HG02798 (cell line): ENCODE measurements around the gene PARD3.
"Not testable (repeated sequence)": the region's sequence is repeated elsewhere in the genome, so short reads cannot be mapped to it uniquely, and the experiment has no call there.

Source experiments
- ATAC-seq: cut with Tn5 transposase; IDR thresholded peaks from one replicate; pipeline ENCODE4 v1.9.1; 2021; ENCODE audit warnings: mild to moderate bottlenecking; ENCODE audit not compliant: unreplicated experiment, poor library complexity

Gene PARD3

GRCh38 chr10:34748767-34749166 lies 66.3 kb downstream of the PARD3 start:
- no peak for ATAC-seq

GRCh38 chr10:34748357-34748756 lies 66.7 kb downstream of the PARD3 start:
- ATAC-seq: no peak

GRCh38 chr10:34746094-34746493 lies 69.0 kb downstream of the PARD3 start:
- ATAC-seq: no peak

- ATAC-seq: no peak
These were observed 69.9 kb downstream of the PARD3 start for GRCh38 chr10:34745244-34745643.

GRCh38 chr10:34744590-34744989 lies 70.5 kb downstream of the PARD3 start:
- no peak for ATAC-seq

DNA sequence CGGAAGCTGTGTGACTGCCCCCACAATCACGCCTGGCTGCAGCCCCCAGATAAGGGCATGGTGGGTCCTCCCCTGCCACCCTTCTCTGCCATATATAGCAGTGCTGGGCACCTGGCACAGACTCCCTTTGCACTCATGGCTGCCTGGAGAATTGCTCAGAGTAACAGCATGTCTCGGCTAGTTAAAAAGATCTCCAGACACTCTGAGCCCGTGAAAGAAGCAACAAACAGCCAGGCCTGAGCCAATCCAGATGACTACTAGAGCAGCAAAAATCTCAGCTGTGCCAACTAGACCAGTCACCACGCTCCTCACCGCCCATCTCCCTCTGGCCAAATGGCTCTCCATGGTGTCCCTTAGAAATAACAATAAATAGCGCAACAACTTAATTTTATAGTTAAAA lies 71.3 kb downstream of the PARD3 start:
- ATAC-seq: no peak

DNA sequence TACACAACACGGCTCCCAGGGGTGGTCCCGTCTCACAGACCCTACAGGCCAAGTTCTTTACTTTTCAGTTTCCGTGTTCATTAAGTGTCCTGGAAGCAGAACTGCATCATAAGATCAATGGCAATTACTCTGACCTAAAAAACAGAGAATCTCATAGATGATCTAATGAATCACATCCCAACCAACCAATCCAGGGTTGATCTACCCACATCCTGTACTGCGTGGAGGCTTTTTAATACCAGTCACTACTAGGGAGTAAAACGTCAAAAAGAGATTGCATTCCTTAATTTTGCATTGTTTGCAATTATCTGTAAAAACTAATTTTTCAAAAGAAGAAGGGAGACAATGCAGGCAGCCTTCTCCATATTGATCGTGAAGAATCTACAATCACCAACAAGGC lies 72.6 kb downstream of the PARD3 start:
- no peak for ATAC-seq

DNA sequence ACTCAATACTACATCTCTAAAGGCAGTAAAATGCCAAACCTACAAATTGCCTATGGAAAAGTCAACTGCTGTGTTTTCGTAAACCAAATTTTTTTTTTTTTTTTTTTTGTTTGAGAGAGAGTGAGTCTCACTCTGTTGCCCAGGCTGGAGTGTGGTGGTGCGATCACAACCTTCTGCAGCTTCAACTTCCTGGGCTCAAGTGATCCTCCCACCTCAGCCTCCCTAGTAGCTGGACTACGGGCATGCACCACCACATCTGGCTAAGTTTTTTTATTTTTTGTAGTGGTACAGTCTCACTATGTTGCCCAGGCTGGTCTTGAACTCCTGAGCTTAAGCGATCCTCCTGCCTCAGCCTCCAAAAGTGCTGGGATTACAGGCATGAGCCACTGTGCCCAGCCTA lies 74.0 kb downstream of the PARD3 start:
- not testable (repeated sequence) for ATAC-seq

- no peak for ATAC-seq
These were observed 74.8 kb downstream of the PARD3 start for GRCh38 chr10:34740321-34740720.

DNA sequence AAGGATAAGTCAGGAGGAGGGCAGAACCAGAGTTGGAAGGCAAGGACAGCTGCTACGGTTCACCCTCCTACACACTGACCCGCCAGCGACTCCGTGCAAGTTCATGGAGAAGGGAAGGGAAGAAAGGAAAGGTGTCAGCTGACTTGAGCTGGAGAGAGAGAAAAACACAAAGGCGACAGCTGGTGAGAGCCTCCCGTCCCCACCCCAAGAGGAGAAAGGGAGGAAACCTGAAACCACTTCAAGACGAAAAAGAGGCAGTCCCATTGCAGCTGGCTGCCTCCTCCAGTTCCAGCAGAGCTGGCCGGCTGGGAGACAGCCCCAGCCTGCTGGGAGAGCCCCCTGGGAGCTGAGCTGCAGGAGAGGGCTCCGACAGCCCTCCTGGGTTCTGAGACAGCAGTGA lies 75.2 kb downstream of the PARD3 start:
- ATAC-seq: no peak

DNA sequence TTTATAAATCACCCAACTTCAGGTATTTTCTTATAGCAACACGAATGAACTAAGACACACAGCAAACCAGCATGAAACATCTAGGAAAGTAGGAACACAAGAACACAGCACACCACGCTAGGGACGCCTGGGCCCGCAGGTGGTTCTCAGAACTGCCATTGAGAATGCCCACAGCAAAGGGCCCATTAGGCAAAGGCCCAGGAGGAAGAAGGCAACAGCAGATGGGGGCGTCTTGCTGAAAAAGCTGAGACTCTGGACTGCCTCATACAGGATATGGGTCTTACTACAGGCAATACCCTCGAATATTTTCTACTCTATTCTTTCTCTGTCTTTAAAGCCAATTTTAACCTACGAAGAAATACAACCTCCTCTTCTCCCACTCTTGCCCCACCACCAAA lies 77.3 kb downstream of the PARD3 start:
- ATAC-seq: no peak

DNA sequence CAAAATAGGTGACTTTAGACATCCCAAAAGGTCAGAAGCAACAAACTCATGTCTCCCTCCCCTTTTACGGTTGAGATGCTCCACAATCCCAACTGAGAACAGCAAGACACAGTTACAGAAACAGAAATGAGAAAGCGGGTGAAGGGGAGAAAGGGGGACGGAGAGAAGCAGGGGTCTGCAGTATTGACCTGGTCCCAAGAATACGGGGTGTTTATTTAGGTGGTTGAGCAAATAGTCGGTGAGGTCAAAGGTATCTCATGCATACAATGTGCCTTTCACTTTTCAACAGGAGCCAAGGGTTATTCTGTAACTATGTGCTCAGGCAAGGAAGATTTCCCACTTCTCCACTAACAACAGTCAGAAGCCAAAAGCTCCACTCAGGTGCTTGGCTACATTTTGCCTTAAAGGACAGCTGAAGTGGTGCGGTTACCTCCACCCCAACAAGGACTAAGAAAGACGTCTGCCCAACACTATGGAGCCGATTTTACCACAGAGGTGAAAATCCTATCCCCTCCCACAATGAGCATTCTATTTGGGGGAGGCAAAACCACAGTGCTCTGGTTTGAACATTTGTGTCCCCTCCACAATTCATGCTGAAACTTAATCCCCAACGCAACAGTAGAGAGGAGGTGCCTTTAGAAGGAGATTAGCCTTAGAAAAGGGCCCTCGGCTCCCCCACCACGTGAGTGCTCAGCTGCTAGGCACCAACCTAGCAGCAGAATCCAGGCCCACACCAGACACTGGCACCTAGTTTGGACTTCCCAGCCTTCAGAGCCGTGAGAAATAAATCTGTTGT lies 77.9 kb downstream of the PARD3 start:
- ATAC-seq: no peak

GRCh38 chr10:34734918-34735317 lies 80.2 kb downstream of the PARD3 start:
- ATAC-seq: no peak

- ATAC-seq: no peak
These were observed 82.2 kb downstream of the PARD3 start for GRCh38 chr10:34732926-34733325.

GRCh38 chr10:34731885-34732701 lies 83.0 kb downstream of the PARD3 start:
- no peak for ATAC-seq

DNA sequence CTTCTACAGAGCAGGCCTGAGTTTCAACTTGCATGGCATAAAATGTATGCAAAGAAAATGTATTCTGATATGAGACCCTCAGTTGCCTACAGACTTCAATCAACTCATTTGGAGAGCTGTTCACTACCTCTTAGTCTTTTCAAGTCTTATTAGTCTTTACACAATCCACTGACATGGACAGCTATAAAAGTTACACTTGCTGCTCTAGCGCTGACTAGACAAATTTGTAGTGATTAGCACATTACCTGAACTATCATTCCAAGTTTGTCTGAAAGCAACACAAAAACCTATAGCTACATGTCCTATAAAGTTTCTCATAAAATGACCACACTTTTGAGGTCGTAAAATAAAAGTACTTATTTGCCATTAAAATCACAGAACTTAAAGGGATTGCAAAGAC lies 83.9 kb downstream of the PARD3 start:
- ATAC-seq: no peak

DNA sequence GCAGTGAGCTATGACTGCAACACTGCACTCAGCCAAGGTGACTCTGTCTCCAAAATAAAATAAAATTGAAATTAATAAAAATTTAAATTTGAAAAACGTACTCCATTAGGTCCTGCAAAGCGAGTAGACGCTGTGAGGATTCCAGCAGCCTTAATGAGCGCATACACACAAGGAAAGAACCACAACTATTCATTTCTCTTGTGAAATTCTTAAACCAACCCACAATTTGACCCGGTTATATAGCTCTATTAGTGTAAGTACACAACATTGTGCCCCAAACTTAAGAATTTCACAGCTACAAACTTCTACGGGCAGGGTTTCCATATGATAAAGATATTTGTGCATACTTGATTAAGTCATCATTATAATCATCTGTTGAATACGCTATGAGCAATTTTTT lies 84.4 kb downstream of the PARD3 start:
- ATAC-seq: no peak

DNA sequence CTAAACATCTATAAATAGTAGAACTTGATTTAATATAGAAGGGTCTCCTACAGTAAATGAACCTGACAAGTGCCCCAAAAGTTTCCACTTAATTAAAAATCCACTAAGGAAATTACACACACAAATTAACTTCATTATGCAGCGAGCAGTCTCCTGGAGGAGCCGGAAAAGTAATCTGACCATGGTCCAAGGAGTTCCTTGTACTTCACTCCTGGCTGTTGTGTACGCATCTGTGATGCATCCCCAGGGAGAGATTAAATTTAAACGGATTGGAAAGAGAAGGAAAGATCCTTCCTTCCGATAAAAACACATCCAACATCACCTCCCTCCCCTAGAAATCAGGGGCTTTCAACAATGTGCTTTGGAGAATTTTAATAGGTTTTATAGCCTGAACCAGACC lies 85.5 kb downstream of the PARD3 start:
- no peak for ATAC-seq

- ATAC-seq: no peak
These were observed 86.7 kb downstream of the PARD3 start for GRCh38 chr10:34728361-34728760.

GRCh38 chr10:34727595-34728033 lies 87.5 kb downstream of the PARD3 start:
- no peak for ATAC-seq

DNA sequence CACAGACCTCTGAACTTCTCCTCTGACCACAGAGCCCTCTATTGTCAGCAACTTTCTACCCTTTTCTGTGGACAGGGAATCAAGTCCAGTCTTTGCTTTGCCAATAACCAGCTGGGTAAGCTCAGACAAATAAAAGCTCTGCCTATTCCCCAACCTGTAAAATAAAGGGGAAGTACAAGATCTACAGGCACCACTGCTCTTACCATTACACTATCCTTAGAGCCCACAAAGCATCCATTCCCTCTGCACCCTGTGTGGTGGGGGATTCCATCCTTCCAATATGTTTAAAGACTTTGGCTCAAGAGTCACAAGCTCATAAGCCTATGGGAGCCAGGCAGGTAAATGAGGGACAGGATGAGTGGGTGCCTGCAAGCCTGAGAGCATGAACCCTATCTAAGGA lies 88.2 kb downstream of the PARD3 start:
- ATAC-seq: no peak

DNA sequence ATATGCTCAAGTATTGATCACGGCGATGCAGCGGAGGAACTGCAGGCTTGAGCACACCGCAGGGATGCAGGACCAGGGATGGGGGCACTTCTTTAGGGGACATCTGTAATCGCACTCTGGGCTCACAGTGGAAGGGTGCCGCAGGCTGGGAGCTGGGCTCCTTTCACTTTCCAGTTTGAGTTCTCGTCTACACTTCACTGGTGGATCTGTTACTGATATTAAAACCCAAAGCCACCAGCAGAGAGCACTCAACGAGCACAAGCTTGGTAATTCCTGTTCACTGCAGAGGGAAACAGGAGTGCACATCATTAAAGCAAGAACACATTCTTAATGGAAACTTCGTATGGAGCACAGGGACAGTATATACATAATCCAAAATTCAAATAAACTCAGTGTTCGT lies 91.3 kb downstream of the PARD3 start:
- ATAC-seq: peak; percentile 73
